BE2C (cell line): ENCODE measurements around the gene NPY2R. TPM values are rescaled to one million over a fixed set of nuclear protein-coding genes. Genes with fewer than 3 reads are reported as not detected.

ENCODE experiments used
- DNase-seq: peaks from one replicate; pipeline ENCODE4 v3.0.0-alpha.2; 2020
- H3K27me3 ChIP-seq: fragments of 250-450 bp; sonication (Bioruptor Pico); 2 replicates; pipeline ENCODE4 v1.5.1; 2020; ENCODE audit warnings: mild to moderate bottlenecking
- H3K36me3 ChIP-seq: fragments of 250-450 bp; sonication (Bioruptor Pico); 2 replicates; pipeline ENCODE4 v1.5.1; 2020; ENCODE audit warnings: mild to moderate bottlenecking
- H3K4me1 ChIP-seq: fragments of 250-450 bp; sonication (Bioruptor Pico); 2 replicates; pipeline ENCODE4 v1.5.1; 2020
- H3K4me3 ChIP-seq: 2 replicates; pipeline ENCODE4 v1.5.1; 2011; ENCODE audit warnings: low read depth, low read length
- H3K9me3 ChIP-seq: fragments of 250-450 bp; sonication (Bioruptor Pico); 2 replicates; pipeline ENCODE4 v1.5.1; 2020
- polyA plus RNA-seq: library from polyadenylated mRNA; unstranded; fragments of >200 nt; gene quantifications from one replicate; pipeline ENCODE4 v1.2.1, GENCODE V29; 2012; ENCODE audit warnings: low read depth, missing spikeins; ENCODE audit not compliant: insufficient read length, insufficient read depth
- TF ChIP-seq, protein P1 (sequence below): IDR thresholded peaks from 2 replicates; pipeline ENCODE4 v1.5.1; 2012; ENCODE audit warnings: mild to moderate bottlenecking, low read depth, low read length

NPY2R gene, protein sequence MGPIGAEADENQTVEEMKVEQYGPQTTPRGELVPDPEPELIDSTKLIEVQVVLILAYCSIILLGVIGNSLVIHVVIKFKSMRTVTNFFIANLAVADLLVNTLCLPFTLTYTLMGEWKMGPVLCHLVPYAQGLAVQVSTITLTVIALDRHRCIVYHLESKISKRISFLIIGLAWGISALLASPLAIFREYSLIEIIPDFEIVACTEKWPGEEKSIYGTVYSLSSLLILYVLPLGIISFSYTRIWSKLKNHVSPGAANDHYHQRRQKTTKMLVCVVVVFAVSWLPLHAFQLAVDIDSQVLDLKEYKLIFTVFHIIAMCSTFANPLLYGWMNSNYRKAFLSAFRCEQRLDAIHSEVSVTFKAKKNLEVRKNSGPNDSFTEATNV
- 13.9 TPM for polyA plus RNA-seq

DNA sequence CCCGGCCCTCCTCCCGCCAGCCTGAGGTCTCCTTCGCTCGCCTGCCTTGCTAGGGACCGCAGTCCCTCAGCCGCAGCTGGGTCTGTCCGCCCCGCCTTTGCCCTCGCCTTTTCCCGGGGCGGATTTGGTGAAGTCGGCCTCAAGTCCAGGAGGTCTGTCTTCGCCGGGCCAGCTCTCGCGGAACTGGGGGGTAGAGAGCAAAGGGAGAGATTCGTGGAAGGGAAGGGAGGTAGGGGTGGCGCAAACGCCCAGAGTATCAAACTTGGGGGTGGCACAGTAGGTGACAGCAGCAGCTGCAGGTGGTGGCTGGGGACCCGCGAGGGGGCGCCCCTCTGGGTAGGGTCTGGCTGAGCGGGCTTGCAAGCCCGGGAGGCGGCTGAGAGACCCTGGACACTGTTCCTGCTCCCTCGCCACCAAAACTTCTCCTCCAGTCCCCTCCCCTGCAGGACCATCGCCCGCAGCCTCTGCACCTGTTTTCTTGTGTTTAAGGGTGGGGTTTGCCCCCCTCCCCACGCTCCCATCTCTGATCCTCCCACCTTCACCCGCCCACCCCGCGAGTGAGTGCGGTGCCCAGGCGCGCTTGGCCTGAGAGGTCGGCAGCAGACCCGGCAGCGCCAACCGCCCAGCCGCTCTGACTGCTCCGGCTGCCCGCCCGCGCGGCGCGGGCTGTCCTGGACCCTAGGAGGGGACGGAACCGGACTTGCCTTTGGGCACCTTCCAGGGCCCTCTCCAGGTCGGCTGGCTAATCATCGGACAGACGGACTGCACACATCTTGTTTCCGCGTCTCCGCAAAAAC, at the start of gene NPY2R:
Gene NPY2R (plus strand): TSS at position 379 of the 797 bp plus-strand sequence. CDS start 5,304 bp downstream, outside the sequence.
- H3K4me1 ChIP-seq = no peaks in the 10 kb centered on the region; the same call in 1 of the 2 replicates
- no peaks in the 10 kb centered on the region for H3K27me3 ChIP-seq
- TF ChIP-seq, protein P1, sequence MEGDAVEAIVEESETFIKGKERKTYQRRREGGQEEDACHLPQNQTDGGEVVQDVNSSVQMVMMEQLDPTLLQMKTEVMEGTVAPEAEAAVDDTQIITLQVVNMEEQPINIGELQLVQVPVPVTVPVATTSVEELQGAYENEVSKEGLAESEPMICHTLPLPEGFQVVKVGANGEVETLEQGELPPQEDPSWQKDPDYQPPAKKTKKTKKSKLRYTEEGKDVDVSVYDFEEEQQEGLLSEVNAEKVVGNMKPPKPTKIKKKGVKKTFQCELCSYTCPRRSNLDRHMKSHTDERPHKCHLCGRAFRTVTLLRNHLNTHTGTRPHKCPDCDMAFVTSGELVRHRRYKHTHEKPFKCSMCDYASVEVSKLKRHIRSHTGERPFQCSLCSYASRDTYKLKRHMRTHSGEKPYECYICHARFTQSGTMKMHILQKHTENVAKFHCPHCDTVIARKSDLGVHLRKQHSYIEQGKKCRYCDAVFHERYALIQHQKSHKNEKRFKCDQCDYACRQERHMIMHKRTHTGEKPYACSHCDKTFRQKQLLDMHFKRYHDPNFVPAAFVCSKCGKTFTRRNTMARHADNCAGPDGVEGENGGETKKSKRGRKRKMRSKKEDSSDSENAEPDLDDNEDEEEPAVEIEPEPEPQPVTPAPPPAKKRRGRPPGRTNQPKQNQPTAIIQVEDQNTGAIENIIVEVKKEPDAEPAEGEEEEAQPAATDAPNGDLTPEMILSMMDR = peak; percentile 78
- DNase-seq = peak; percentile 90
- peak within 1 kb of the TSS; percentile 82 for H3K4me3 ChIP-seq
- peaks cover 8% of the 10 kb centered on the region for H3K36me3 ChIP-seq
- no peaks in the 10 kb centered on the region for H3K9me3 ChIP-seq

DNA sequence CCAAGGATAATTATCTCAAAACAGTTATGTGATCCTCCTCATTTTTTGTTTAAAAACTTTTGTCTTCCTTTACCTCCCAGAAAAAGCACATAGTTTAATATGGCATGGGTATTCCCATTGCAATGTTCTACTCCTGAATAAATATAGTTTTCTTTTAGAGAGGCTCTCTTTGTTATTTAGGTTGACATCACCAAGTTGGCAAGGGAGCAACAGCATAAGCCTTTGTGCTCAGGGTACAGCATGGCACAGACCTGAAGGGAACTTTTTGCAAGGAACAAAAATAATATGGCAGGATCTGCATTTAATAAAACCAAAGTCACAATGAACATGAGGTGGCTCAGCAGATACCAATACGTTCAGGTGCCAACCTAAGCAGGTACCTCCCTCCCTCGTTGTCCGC, 47.1 kb upstream of the NPY2R start:
- no peak for DNase-seq
- Histone ChIP-seq H3K4me1 (no peaks in the 10 kb centered on the region), H3K27me3 (no peaks in the 10 kb centered on the region), H3K9me3 (no peaks in the 10 kb centered on the region), H3K4me3 (no peak overlapping the region), H3K36me3 (no peaks in the 10 kb centered on the region)
- TF ChIP-seq, protein P1 = no peak

DNA sequence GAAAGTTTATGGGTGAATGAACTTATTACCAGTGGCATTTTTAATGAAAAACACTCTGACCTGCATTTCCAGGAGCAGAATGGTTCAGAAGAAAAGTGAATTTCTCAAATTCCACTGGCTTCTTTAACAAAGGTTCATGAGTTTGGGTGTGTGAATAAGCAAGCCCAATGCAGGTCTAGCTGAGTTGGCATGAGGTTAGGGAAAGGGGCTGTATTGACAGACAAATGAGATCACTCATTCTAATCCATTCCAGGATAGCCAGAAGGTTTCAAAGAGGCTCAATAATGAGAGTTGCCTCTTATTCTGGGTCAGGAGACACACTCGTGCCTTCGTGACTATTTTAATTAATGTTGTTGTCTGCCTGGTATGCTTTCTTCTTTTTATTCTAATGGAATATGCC, 43.7 kb upstream of the NPY2R start:
- Histone ChIP-seq H3K36me3 (no peaks in the 10 kb centered on the region), H3K27me3 (no peaks in the 10 kb centered on the region), H3K4me3 (no peak overlapping the region), H3K4me1 (no peaks in the 10 kb centered on the region), H3K9me3 (no peaks in the 10 kb centered on the region)
- DNase-seq = no peak
- TF ChIP-seq, protein P1 = no peak

DNA sequence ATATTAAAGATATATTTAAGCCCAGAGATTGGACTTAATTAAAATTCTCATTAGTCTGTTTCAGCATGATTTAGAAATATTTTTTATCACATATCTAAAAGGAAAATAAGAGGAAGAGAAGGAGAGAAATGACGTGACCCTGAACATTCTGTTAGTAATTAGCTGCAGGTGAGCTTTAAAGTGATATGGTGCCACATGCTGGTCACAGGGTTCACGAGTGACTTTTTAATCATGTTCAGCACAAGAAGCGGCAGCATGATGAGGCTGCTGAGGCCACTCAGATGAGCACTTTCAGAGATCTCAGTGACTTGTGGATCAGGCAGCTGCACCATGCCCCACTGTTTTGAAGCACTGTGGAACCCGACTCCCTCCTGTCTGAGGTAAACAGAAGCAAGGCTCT, 37.9 kb upstream of the NPY2R start:
- H3K9me3 ChIP-seq = no peaks in the 10 kb centered on the region
- H3K4me1 ChIP-seq = no peaks in the 10 kb centered on the region
- H3K27me3 ChIP-seq = no peaks in the 10 kb centered on the region
- no peaks in the 10 kb centered on the region for H3K36me3 ChIP-seq
- TF ChIP-seq, protein P1 = no peak
- no peak for DNase-seq
- H3K4me3 ChIP-seq = no peak overlapping the region

DNA sequence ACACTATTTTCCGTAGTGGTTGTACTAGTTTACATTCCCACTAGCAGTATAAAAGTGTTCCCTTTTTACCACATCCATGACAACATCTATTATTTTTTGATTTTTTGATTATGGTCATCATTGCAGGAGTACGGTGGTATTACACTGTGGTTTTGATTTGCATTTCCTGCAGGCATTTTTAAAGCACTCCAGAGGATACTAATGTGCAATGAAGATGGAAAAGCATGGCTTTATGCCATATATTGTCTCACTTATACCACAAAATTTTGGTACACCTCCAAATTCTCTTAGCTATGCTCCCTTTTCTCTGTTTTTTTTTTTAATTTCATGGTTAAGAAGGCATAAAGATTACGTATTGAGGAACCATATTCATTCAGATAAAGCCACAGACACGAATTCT, 35.1 kb upstream of the NPY2R start:
- Histone ChIP-seq H3K36me3 (no peaks in the 10 kb centered on the region), H3K4me1 (no peaks in the 10 kb centered on the region), H3K9me3 (no peaks in the 10 kb centered on the region), H3K27me3 (no peaks in the 10 kb centered on the region), H3K4me3 (no peak overlapping the region)
- no peak for DNase-seq
- TF ChIP-seq, protein P1 = no peak
